Stomach smooth muscle (tissue), 2 donors: ENCODE data around the gene CCDC85C.

Experiments used
- H3K27ac ChIP-seq: one replicate; pipeline ENCODE4 v1.7.0; 2013; ENCODE audit warnings: mild to moderate bottlenecking, low read length, inconsistent platforms
- H3K27me3 ChIP-seq, 2 donors: one replicate each; pipeline ENCODE4 v1.7.0; 2013; ENCODE audit warnings: low read length in 2 of 2; ENCODE audit not compliant: insufficient read depth in 2 of 2, control insufficient read depth in 1 of 2
- H3K36me3 ChIP-seq, 2 donors: one replicate each; pipeline ENCODE4 v1.7.0; 2013; ENCODE audit warnings: low read length in 2 of 2; ENCODE audit not compliant: control insufficient read depth in 2 of 2, insufficient read depth in 2 of 2
- H3K4me1 ChIP-seq: one replicate; pipeline ENCODE4 v1.7.0; 2013; ENCODE audit warnings: low read length; ENCODE audit not compliant: control insufficient read depth, insufficient read depth
- H3K4me3 ChIP-seq, 2 donors: one replicate each; pipeline ENCODE4 v1.7.0; 2013; ENCODE audit warnings: low read length in 2 of 2
- H3K9ac ChIP-seq, 2 donors: one replicate each; pipeline ENCODE4 v1.7.0; 2013; ENCODE audit warnings: low read length in 2 of 2, mild to moderate bottlenecking in 1 of 2
- H3K9me3 ChIP-seq, 2 donors: one replicate each; pipeline ENCODE4 v1.7.0; 2013; ENCODE audit warnings: low read length in 2 of 2; ENCODE audit not compliant: control insufficient read depth in 2 of 2
- donor health status: healthy.
- donor health status: Pancreatic carcinoma.

The CCDC85C gene

DNA sequence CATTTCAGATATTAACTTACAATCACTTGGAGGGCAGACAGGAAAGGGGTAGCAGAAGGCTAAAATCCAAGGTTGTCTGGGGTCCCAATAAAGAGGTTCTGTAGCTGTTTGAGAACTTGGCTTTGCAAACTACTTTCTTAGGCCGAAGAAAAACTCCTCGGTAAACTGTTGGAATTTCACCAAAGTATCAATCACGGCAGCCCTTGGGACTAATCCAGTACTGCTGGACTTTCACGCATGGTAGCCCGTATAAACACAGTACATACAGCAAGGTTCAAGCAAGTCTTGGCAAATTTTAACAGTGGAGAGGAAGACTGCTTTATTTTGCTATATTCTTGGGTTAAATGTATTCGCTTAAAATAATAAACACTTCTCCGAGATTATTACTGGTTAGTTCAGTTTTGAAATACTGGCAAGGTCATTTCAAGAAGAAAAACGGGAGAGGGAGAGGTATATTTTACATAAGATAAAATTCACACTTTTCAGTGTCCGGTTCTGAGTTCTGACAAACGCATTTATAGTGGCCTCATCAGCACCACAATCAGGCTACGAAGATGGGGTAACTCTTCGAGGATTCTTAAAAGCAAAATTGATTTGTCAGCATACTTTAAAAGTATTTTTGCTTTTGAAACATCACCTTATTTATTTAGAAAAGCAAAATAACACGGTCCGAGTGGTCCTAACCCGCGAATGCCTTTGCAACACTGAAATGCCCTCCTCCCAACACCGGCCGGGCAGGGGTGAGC is 124.7 kb downstream of the CCDC85C start:
- Histone ChIP-seq H3K4me3 (peak overlapping the region; percentile 78 to 83), H3K27ac (peak overlapping the region; percentile 79), H3K4me1 (peaks cover 35% of the 10 kb centered on the region), H3K9me3 (no peaks in the 10 kb centered on the region), H3K36me3 (no peaks in the 10 kb centered on the region), H3K27me3 (no peaks in the 10 kb centered on the region), H3K9ac (peak overlapping the region; percentile 60 to 61)

DNA sequence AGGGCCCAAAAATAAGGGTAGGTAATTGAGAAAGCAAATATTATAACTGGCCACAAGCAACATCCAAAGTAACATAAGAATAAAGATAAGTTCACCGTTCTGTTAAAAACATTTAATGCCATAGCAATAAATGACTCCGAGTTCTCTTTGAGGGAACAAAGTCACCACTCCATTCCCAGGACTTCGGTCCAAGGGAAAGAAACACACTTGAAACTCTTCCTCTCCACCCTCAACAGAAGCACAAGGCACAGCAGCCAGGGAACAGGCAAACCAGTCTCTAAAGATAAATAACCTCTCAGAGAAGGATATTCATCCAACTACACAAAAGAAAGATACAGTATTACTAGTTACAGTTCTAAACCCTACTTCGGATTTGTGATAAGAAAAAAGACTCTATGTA is 125.9 kb downstream of the CCDC85C start:
- Histone ChIP-seq H3K9ac (peak overlapping the region in 1 of 2 donors; percentile 9), H3K27me3 (no peaks in the 10 kb centered on the region), H3K4me1 (peaks cover 32% of the 10 kb centered on the region), H3K36me3 (no peaks in the 10 kb centered on the region), H3K9me3 (no peaks in the 10 kb centered on the region), H3K27ac (no peak overlapping the region), H3K4me3 (peak overlapping the region in 1 of 2 donors; percentile 83)

DNA sequence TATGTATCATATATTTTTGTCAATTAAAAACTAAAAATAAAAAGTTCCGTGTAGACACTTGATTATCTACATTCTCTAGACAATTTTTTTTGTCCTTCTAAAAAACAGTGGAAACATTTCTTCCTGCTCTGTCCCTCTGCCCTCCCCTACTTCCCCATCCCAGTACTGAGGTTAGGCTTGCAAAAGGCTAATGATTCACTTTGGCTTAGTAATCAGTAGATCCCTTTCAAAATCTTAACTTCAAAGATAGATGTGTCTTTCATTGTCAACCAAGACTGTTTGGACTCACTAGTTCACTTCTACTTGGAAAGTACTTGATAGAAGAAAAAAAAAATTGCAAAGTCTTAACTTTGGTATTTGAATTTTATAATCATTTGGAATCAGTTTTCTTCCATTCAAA is 127.1 kb downstream of the CCDC85C start:
- Histone ChIP-seq H3K27ac (no peak overlapping the region), H3K4me1 (peaks cover 22% of the 10 kb centered on the region), H3K4me3 (no peak overlapping the region), H3K9ac (no peak overlapping the region), H3K27me3 (no peaks in the 10 kb centered on the region), H3K36me3 (no peaks in the 10 kb centered on the region), H3K9me3 (no peaks in the 10 kb centered on the region)

DNA sequence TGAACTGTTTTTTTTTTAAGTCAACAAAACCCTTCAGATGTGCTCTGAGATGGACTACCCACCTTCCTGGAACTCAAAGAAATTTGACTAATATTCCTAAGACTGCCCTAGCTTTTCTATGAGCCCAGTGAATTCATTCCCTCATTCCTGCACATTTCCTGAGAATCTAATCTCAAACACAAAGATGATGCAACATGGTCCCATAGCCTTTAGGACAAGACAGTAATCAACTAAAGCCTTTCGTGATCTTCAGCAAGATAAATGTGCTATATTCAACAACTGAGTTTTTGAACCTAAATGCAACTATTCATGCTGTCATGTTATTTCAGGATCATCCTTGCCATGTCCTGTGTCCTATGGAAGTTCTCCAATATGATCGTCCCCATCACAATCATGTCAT is 128.3 kb downstream of the CCDC85C start:
- Histone ChIP-seq H3K4me3 (no peak overlapping the region), H3K9ac (no peak overlapping the region), H3K9me3 (no peaks in the 10 kb centered on the region), H3K36me3 (no peaks in the 10 kb centered on the region), H3K27me3 (no peaks in the 10 kb centered on the region), H3K27ac (no peak overlapping the region), H3K4me1 (peaks cover 22% of the 10 kb centered on the region)

DNA sequence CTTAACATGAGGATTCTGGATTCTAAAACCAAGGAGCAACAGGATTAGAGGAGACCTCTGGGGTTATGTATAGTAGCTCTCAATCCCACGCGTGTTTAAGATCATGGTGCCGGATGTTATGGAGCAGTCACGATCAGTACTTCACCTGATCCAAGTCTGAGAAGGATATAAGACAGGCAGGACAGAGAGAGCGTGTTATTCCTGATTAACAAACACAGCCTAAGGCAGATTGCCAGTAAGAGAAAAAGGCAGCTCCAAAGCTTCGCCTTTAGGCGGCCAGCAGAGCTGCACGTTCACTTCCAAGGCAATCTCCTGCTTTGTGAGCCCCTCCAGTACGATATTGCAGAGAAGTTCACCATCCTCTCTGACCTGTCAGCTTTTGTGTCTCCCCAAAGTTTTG is 128.8 kb downstream of the CCDC85C start:
- Histone ChIP-seq H3K9ac (peak overlapping the region in 1 of 2 donors; percentile 47), H3K27ac (no peak overlapping the region), H3K9me3 (no peaks in the 10 kb centered on the region), H3K4me3 (peak overlapping the region in 1 of 2 donors; percentile 44), H3K27me3 (no peaks in the 10 kb centered on the region), H3K4me1 (peaks cover 22% of the 10 kb centered on the region), H3K36me3 (no peaks in the 10 kb centered on the region)

DNA sequence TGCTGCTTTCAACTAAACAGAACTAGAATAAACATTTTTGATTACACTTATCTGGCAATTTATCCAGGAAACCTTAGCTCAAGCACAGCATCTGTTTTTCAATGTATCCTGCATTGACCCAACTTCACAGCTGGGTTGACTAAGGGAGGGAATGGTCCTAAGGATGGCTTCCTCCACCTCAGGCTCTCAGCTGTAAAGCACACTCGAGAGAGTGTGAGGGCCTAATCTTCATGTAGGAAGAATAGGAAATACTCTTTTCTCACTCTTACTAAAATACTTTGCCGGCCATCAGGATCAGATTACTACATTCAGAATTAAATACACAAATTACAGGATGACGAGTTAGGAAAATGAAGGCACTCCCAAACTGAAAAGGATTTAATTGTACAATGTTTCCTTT is 130.5 kb downstream of the CCDC85C start:
- Histone ChIP-seq H3K4me1 (peaks cover 6% of the 10 kb centered on the region), H3K36me3 (no peaks in the 10 kb centered on the region), H3K9ac (no peak overlapping the region), H3K27ac (no peak overlapping the region), H3K27me3 (no peaks in the 10 kb centered on the region), H3K4me3 (no peak overlapping the region), H3K9me3 (no peaks in the 10 kb centered on the region)

DNA sequence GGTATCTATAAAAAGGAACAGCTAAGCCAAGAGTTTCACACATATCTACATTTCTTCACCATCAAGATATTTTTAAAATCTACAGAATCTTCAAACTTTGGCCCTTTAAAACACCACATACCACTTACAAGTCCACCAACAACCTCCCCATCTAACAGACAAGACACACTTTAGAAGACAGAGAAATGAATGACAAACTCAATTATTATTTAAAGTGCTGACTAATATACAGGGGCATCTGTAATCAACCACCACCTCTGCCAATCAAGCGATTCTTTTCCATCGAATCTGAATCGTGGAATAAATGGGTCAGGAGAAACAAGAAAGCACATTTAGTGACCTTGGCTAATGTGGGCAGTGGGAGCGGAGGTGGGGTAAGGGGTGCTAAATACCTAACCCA is 131.1 kb downstream of the CCDC85C start:
- Histone ChIP-seq H3K9ac (no peak overlapping the region), H3K27ac (no peak overlapping the region), H3K9me3 (no peaks in the 10 kb centered on the region), H3K4me1 (peaks cover 1% of the 10 kb centered on the region), H3K27me3 (no peaks in the 10 kb centered on the region), H3K36me3 (no peaks in the 10 kb centered on the region), H3K4me3 (no peak overlapping the region)

DNA sequence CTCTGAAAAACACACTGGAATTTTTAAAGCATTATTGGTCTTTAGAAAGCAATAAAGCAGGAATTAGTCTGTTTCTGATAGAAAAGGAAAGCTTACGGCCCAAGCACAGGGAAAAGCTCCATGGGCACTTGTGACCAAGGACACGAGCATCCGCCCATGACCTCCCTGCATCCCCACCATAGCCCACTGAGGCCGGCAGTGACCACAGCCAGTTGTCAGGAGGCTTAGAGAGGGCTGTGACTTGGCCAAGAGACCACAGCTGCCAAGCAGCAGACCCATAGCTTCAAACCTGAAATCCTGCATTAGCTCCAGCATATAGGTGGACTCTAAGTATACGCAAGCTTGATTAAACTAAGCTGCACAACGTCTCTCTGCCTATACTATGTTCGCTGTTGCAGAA is 132.3 kb downstream of the CCDC85C start:
- Histone ChIP-seq H3K4me1 (peaks cover 7% of the 10 kb centered on the region), H3K27ac (no peak overlapping the region), H3K27me3 (no peaks in the 10 kb centered on the region), H3K9ac (no peak overlapping the region), H3K36me3 (no peaks in the 10 kb centered on the region), H3K9me3 (no peaks in the 10 kb centered on the region), H3K4me3 (no peak overlapping the region)

DNA sequence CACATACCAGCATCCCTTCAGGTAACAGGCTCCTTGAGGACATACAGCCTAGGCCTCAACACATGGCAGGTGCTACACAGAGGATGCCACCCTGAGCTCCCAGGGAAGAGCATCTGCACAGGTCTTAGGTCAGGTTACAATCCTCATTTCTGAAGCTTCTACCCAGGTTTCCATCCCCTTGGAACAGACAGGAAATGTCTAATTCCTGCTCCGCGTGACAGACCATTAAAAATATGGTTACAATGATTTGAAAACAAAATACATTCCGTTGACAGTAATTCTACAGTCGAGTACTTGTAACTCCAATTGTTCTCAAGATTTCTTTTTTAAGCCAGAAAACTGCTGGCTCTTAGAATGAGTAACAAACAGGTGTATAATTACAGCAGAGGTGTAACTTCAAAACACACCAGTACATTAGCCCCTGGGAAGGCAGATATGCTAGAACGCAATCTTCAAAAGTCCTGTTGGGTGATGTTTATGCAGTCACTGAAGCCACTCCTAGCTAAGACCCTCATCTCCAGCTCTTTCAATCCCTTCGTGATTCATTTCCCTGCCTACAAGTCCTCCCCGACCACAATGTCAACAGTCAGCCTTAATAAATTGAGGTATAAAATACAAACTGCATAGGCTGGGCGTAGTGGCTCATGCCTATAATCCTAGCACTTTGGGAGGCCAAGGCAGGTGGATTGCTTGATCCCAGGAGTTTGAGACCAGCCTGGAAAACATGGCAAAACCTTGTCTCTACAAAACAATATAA is 135.0 kb downstream of the CCDC85C start:
- peaks cover 7% of the 10 kb centered on the region for H3K4me1 ChIP-seq
- no peak overlapping the region for H3K9ac ChIP-seq
- no peaks in the 10 kb centered on the region for H3K27me3 ChIP-seq
- no peak overlapping the region for H3K4me3 ChIP-seq
- peaks cover 6 to 13% of the 10 kb centered on the region in 2 donors for H3K36me3 ChIP-seq
- no peak overlapping the region for H3K27ac ChIP-seq
- no peaks in the 10 kb centered on the region for H3K9me3 ChIP-seq

DNA sequence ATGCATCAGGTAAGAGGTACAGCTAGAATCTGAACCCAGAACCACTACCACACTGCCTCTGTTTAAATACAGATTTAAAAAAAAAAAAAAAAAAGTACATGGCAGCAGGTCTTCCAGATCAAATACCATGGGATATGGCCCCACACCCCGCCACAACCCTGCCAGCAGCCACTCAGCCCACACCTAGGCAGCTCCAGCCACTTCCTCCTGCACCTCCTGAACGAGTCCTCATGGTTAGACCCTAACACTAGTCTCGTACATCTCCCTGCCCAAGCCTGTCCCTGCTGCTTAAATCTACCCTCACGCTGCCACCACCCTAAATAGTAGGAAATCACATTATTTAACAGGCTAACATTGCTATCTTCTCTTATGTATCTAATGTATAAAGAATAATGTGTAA is 135.9 kb downstream of the CCDC85C start:
- Histone ChIP-seq H3K4me1 (peaks cover 7% of the 10 kb centered on the region), H3K9me3 (no peaks in the 10 kb centered on the region), H3K27ac (no peak overlapping the region), H3K9ac (no peak overlapping the region), H3K4me3 (no peak overlapping the region), H3K27me3 (no peaks in the 10 kb centered on the region), H3K36me3 (peaks cover 6 to 16% of the 10 kb centered on the region in 2 donors)
